Measurements from ENCODE around the gene EFCAB12.

EFCAB12 gene

DNA sequence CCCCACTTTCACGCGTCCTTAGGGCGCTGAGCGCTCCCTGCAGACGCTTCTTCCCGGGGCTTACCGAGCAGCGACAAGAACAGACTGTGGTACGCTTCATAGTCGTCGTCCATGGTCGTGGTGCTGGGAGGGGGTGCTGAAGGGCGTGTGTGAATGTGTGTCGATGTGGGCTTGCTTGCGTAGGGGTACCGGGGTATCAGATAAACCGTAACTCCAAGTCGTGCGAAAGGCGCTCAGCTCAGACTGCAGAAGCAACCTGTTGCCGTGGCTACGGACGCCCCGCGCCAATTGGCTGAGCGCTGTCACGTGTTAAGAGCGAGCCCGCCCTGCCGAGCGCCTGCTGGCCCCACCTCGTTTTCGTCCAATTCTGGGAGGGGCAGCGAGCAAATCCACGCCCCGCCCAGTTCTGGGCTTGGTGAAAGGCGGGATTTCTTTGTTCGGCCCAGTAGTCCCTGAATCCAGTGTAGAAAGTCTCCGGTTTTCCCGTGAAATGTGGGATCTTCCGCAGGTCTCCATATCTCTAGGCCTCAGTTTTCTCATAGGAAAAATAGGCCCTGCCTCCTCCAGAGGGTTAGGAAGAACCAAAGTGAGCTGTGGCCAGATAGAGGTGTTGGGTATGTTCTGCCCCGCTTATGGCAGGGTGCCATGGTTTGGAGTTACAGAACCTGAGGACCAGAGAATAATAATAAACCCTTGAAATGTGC, at the start of gene EFCAB12:
Gene EFCAB12 (minus strand): TSS at position 261 of the 704 bp plus-strand sequence. CDS start 148 bp downstream, at position 113.
- no peak for DNase-seq

DNA sequence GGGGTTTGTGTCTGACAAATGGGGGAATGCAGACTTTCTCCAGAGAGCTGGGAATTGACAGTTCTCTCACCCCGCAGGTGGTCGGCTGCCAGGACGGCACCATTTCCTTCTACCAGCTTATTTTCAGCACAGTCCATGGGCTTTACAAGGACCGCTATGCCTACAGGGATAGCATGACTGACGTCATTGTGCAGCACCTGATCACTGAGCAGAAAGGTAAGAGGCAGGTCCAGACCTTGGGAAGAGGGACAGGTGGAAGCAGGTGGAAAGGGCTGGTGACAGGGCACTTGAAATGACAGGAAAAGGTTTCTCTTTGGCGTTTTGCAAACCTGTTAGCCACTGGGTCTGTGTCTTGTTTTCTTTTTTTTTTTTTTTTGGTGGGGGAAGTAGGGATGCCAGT, 48.1 kb upstream of the EFCAB12 start:
- no peak for DNase-seq

GRCh38 chr3:129475863-129476262, 47.4 kb upstream of the EFCAB12 start:
- no peak for DNase-seq

GRCh38 chr3:129474984-129475804, 46.8 kb upstream of the EFCAB12 start:
- DNase-seq: no peak

DNA sequence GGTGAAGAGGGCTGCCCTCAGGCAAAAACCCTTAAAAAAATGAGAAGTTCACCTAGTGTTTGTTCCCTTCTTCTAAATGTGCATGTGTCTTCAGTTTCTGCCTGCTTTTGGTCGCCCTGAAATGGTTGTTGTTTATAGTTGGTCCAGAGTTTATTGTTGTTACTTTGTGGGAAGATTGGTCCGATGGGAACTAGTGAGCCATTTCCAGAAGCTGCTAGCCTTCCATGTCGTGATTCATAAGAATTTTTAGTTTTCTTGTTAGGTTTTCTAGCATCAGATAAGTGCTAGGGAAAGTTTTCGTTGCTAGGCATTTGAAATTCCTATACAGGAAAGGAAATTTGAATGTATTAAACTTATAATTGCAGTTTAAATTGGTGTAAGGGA, 45.3 kb upstream of the EFCAB12 start:
- DNase-seq: no peak

DNA sequence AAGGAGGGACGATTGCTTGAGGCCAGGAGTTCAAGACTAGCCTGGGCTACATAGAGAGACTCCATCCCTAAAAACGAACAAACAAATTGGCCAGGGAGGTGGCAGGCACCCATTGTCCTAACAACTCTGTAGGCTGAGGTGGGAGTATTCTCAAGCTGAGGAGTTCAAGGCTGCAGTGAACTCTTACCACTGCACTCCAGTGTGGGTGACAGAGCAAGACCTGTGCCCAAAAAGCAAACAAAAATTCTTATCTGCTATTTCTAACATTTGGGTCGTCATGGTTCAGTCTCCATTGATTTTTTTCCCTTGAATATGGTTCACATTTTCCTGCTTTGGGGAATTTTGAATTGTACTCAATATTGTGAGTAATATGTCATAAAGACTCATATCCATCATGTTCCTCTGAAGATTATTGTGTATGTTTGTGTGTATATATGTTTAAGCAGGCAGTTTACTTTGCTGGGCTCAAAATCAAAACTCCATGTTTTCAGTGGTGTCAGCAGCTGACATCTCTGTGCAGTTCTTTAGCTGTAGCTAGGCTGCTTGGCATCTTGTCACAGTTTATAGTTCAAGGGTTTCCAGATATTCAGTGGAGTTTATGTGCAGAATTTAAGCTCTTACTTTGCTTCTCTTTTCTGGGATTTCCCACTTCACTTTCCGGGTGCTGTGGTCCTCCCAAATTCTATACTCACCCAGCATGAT, 44.8 kb upstream of the EFCAB12 start:
- no peak for DNase-seq

- no peak for DNase-seq
These were observed 42.4 kb upstream of the EFCAB12 start for GRCh38 chr3:129470861-129471260.

- DNase-seq: no peak
These were observed 40.6 kb upstream of the EFCAB12 start for GRCh38 chr3:129469026-129469425.

DNA sequence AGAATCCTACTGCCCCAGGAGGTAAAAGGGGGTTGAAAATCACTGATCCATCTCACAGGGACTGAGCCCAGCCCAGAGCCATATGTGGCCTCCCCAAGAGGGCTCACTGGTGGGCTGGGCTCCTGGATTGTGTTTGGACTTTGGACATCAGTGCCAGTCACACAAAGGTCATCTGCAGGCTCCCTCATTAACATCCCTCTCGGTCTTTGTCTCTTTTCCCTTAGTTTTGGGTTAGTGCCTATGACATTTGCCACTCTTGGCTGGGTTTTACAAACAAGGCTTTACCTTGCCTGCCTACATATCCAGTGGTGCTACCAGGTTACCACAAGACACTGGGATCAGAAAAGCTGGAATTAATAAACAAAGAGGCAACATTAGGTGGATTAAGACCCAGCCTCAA, 39.5 kb upstream of the EFCAB12 start:
- no peak for DNase-seq

DNA sequence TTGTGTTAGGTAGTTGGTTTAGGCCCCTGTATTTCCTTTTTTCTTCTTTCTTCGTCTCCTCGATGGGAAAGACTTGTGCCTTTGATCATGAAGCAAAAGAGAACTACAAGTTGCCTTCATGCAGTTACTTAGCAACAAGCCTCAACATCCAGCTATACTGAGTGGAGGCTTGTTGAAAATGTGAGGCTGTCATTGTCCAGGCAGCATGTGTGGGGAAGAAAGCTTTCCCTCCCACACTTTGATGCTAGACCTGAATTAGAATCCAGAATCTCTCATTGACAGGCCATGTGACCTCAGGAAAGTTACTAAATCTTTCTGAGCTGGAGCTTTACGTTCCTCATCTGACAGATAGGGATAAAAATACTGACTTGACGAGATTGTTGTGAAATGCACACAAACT, 35.3 kb upstream of the EFCAB12 start:
- no peak for DNase-seq

DNA sequence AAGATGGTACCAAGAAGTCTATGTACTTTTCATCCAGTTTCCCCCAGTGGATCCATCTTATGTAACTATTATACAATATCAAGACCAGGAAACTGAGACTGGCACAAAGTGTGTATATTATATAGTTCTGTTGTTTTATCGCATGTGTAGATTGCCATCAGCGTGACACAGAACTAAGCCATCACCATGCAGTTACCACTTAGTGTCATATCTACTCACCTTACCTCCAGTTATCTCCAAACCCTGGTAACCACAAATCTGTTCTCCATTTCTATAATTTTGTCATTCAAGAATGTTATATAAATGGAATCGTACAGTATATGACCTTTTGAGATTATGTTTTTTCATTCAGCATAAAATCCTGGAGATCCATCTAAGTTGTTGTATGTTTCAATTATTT, 34.7 kb upstream of the EFCAB12 start:
- no peak for DNase-seq

DNA sequence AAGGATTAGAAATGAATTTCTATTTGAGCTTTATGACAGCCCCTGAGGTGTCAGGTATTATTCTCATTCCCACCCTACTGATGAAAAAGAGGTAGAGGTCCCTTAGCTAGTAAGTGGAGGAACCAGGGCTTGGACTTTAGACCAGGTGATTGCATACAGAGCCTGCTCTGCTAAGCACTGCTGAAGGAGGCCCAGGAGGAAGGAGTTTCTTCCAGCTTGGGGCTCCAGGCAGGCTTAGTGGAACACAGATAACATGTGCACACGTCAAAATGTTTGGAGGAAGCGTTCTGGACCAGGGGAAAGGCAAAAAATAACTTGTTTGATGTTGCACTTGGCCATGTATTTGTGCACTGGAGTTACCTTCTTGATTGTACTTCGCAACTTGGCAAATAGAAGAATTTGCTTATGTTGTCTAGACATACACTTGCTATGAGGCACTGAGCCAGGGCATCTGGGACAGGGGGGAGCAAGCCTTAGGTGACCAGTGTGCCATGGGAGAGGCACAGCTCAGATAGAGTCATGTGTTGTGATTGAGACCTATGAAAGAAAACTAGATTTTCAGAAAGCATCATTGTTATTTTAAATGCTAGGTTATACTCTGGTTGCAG, 34.0 kb upstream of the EFCAB12 start:
- DNase-seq: no peak

GRCh38 chr3:129461461-129462146, 33.2 kb upstream of the EFCAB12 start:
- no peak for DNase-seq

DNA sequence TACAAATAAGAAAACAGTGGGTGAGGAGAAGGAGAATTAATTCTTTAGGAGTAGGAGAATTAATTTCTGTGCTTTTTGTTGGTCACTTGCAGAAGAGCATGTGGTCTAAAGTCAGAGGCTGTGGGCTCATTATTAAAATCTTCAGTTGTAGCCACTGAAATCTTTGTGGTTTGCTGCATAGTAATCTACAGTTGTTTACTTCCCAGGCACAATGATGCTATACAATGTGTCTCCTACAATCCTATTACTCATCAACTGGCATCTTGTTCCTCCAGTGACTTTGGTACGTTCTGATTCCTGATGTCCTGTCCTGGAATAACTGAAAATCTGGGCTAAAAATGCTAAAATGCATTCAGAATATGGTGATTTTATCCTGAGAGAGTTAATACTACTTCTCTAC, 32.6 kb upstream of the EFCAB12 start:
- DNase-seq: no peak

- no peak for DNase-seq
These were observed 32.1 kb upstream of the EFCAB12 start for GRCh38 chr3:129460572-129460971.

GRCh38 chr3:129460155-129460554, 31.7 kb upstream of the EFCAB12 start:
- DNase-seq: no peak

- no peak for DNase-seq
These were observed 25.3 kb upstream of the EFCAB12 start for GRCh38 chr3:129453732-129454131.

DNA sequence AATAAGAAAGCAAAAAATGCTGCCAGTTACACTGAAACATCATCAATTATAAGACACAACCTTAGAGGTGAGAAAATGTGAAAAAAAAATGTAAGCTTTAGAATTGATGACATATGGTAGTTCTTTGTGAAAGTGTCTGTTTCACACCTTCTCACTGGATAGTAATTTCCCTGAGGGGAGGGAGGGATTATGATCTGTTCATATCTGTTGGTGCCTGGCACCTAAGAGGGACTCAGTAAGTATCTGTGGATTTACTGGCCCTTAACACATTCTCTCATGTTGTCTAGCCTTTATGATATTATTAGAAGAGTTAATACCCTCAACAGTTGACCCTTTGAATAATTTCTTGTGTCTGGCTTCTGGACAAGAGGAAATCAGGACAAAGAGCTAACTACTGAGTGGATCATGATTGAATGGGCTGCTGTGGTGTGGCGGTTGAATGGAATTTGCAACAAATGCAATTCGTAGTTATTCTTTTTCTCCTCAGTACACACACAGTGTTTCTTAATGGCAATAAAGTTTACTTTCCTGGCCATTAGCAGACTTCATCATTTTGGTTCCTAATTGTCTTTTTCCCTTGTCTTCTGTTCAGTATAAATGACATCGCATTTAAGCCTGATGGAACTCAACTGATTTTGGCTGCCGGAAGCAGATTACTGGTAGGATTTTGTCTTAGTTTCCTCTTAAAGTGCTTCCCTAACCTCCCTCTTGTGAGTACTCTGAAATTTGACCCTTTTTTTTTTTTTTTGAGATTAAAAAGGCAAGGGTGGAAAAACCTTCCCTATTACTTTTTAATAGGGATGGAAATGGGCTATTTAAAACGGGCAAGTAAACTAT, 21.1 kb upstream of the EFCAB12 start:
- DNase-seq: no peak

- DNase-seq: no peak
These were observed 19.9 kb upstream of the EFCAB12 start for GRCh38 chr3:129448186-129448895.

DNA sequence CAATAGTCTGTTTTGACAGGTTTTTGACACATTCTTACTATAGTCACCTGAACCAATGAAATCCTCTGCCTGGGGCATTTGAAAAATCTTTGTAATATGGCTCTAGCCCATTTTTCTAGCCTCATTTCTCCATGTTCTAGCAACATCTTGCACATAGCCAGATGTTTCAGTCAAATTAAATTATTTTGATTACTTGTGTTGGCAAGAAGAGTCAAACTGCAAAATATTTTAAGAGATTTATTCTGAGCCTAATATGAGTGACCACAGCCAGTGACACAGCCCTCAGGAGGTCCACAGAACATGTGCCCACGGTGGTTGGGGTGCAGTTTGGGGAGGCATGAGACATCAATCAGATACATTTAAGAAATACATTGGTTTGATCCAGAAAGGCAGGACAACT, 18.5 kb upstream of the EFCAB12 start:
- no peak for DNase-seq

- no peak for DNase-seq
These were observed 17.0 kb upstream of the EFCAB12 start for GRCh38 chr3:129445471-129445870.

Measured in GF-D8 (cell line).